HG02759 (cell line): ENCODE data around the gene RASGRP4.
"Not testable (repeated sequence)": the region's sequence is repeated elsewhere in the genome, so short reads cannot be mapped to it uniquely, and the experiment has no call there.

Experiments used
- ATAC-seq: cut with Tn5 transposase; IDR thresholded peaks from one replicate; pipeline ENCODE4 v1.9.1; 2021; ENCODE audit warnings: mild to moderate bottlenecking, moderate library complexity; ENCODE audit not compliant: unreplicated experiment

RASGRP4 gene

DNA sequence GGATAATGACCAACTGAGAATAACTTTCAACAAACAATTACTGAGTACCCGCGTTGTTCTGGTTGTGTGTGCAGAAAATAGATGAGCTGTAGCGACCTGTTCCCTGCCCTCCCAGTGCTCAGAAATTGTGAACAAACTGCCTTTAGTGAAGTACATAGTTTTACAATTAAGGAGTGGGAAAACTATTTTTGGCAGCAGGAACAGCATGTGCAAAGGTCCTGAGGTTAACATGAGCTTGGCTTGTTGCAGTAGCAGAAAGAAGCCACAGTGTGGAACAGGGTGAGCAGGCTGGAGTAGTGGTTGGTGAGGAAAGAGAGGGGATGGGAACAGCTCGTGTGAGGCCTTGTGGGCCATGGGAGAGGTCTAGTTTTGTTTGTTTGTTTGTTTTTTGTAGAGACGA lies 23.5 kb upstream of the RASGRP4 start:
- ATAC-seq: no peak

DNA sequence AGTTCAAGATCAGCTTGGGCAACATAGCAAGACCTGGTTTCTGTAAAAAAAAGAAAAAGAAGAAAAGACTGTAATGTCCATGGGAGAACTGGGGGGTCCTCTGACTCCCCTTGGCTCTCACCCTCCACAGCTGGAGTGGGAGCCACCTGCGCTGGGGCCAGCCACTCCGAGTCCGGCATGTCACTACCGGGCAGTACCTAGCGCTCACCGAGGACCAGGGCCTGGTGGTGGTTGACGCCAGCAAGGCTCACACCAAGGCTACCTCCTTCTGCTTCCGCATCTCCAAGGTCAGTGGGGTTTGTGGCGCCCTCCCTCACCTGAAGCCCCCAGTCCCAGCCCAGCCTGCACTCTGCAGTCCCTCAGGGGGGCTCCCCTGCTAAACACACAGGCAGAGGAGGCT lies 22.2 kb upstream of the RASGRP4 start:
- no peak for ATAC-seq

DNA sequence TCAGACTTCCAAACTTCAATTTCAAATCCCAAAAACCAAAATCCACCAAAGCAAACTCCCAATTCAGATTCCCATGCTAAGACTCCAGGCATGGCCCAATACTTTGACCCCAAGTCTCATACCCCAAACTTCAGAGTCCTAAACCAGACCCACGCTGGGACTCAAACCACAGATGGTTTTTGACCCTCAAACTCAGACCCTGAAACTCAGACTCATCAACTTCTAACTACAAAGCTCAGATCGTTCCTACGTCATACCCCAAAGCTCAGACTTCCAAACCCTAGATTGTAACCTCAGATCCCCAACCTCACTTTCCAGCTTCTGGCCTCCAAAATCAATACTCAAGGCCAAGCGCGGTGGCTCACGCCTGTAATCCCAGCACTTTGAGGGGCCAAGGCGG lies 19.3 kb upstream of the RASGRP4 start:
- no peak for ATAC-seq

- no peak for ATAC-seq
Observed at GRCh38 chr19:38444026-38444425, 18.0 kb upstream of the RASGRP4 start.

GRCh38 chr19:38443458-38443999 lies 17.5 kb upstream of the RASGRP4 start:
- no peak for ATAC-seq

GRCh38 chr19:38442736-38443135 lies 16.7 kb upstream of the RASGRP4 start:
- ATAC-seq: no peak

DNA sequence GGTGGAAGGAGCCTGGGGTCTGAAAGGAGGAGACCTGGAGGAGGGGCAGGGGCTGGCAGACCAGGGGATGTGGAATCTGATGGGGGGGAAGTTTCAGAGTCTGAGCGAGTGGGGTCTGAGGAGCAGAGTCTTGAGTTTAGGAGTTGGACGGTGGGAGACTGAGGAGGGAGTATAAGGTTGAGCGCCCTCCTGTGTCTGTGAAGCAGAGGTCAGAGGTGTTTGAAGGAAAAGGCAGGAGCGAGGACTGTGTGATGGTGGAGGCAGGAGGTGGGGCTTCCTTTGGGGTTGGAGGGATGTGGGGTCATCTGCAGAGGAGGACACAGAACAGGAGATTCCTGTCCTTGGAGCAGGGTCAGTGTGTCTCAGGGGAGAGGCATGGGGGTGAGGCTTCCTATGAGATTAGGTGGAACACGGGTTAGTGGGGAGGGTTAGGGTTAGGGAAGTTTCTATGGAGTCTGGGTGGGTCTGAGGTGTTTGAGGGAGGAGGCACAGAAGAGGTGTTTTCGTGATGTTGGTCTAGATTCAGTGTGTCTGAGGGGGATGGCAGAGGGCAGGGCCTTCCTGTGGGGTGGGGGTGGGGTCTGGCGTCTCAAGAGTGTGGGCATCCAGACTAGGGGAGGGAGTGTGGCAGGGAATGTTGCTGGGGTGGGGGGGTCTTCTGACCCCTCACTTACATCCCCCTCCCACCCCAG lies 15.8 kb upstream of the RASGRP4 start:
- ATAC-seq: no peak

DNA sequence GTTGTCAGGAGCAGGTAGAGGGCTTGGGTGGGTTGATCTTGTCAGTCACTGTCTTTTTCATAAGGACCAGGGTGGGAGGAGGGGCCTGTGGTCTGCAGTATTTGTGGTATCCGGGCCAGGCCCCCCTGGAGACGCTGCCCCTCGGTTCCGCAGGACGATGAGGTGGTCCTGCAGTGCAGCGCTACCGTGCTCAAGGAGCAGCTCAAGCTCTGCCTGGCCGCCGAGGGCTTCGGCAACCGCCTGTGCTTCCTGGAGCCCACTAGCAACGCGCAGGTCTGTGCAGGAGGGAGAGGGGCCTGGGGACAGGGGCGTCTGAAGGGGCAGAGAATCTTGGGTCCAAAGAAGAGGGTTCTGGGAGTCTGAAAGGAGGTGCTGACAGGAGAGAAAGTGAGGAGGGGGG lies 14.6 kb upstream of the RASGRP4 start:
- no peak for ATAC-seq

- ATAC-seq: no peak
Observed at GRCh38 chr19:38437917-38438316, 11.9 kb upstream of the RASGRP4 start.

DNA sequence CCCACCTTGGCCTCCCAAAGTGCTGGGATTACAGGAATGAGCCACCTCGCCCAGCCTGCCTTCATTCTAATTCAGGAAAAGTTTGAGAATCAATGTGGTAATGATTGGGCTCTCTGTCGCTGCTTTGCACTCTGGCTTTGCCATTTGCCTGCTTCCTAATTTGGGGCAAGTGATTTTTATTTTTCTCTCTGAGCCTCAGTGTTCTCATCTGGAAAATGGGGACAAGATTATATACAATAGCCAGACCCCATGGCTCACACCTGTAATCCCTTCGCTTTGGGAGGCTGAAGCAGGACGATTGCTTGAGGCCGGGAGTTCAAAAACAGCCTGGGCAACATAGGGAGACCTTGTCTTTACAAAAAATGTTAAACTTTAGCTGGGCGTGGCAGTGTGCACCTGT lies 11.3 kb upstream of the RASGRP4 start:
- ATAC-seq: no peak

- ATAC-seq: no peak
Observed at GRCh38 chr19:38434549-38435051, 8.6 kb upstream of the RASGRP4 start.

GRCh38 chr19:38433268-38433733 lies 7.3 kb upstream of the RASGRP4 start, which contains the start of gene RYR1:
RYR1 (plus strand) TSS chr19:38433691; CDS start chr19:38433830, 139 bp downstream.
- no peak for ATAC-seq

DNA sequence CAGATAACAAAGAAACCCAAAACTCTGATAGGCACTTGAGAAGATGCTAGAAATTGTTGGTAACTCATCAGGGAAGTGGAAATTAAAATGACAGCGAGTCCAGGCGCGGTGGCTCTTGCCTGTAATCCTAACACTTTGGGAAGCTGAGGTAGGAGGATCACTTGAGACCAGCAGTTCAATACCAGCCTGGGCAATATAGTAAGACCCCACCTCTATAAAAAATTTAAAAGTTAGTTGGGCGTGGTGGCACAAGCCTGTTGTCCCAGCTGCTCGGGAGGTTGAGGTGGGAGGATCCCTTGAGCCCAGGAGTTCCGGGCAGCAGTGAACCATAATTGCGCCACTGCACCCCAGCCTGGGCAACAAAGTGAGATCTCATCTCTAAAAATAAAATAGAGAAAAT lies 4.9 kb upstream of the RASGRP4 start:
- ATAC-seq: no peak

GRCh38 chr19:38429811-38430156 lies 3.8 kb upstream of the RASGRP4 start:
- ATAC-seq: no peak

GRCh38 chr19:38429055-38429810 lies 3.2 kb upstream of the RASGRP4 start:
- no peak for ATAC-seq

DNA sequence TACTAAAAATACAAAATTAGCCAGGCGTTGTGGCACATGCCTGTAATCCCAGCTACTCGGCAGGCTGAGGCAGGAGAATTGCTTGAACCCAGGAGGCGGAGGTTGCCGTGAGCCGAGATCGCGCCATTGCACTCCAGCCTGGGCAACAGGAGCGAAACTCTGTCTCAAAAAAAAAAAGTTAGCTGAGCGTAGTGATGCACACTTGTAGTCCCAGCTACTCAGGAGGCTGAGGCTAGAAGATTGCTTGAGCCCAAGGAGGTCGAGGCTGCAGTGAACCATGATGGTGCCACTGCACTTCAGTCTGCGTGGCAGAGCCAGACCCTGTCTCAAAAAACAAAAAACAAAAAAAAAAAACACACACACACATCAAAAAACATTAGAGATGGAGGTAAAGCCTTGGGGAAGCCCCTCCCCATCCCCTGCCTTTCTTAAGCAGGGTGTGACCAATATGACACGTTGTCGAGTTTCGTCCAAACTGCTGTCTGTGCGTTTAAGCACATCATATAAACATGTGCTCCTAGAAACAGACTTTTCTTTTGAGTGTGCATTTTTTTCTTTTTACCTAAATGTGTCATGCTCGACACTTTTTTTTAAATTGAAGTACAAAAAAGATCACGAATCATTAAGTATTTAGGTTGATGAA lies 1.1 kb upstream of the RASGRP4 start:
- not testable (repeated sequence) for ATAC-seq

DNA sequence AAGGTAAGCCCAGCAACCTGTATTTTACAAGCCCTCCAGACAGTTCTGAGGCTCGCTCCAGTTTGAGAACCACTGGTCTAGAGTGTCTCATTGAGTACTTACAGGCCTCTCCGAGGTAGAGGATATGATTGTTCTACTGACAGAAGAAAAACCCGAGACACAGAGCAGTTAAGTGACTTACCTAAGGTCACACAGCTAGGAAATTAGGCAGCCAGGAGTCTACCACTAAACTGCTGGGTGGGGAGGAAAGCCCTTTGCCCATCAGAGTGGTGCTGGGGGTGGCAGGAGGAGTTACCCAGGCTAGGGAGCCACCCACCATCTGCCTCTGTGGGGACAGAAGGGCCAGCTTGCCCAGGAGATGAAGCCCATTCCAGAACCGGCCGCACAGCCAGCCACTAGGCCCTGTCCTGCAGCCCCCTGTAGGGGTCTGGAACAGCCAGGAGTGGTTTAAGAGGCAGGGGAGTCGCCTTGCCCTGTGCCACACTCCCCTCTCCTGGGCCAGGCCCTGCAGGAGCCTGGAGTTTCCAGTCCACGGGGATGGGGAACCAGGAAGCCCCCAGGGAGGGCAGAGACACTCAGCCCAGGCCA lies 703 bp downstream of the RASGRP4 start:
- ATAC-seq: no peak

- ATAC-seq: no peak
Observed at GRCh38 chr19:38424272-38424671, 1.7 kb downstream of the RASGRP4 start.

DNA sequence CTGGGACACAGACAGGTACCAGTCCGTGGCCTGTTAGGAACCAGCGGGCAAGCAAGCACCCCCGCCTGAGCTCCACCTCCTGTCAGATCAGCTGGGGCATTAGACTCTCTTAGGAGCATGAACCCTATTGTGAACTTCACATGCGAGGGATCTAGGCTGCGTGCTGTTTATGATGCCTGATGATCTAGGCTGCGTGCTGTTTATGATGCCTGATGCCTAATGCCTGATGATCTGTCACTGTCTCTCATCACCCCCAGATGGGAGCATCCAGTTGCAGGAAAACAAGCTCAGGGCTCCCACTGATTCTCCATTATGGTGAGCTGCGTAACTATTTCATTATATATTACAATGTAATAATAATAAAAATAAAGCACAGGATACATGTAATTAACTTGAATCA lies 3.6 kb downstream of the RASGRP4 start:
- ATAC-seq: no peak

GRCh38 chr19:38421856-38422255 lies 4.2 kb downstream of the RASGRP4 start:
- ATAC-seq: no peak

DNA sequence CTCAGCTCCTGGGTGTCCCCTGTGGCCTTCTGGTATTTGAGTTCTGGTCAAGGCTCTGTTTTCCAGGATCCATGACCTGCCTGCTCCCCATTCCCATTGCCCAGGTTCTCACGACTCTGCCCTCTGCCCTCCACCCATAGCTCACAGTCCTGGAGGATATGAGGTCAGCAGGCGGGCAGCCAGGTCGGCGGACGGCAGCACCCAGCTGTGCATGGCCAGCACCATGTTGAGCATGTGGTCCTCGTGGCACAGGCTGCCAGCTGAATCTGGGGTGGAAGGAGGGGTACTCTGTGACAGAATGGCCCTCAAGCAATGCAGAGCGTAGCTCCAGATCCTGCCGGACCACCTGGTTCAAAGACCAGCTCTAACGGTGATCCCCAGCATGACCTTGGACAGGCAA lies 5.1 kb downstream of the RASGRP4 start:
- ATAC-seq: no peak
